ENCODE measurements around the gene ZNF385D. TPM values are rescaled to one million over a fixed set of nuclear protein-coding genes. Genes with fewer than 3 reads are reported as not detected.

Gene ZNF385D
- 1.3 and 1.8 TPM in 2 replicates for polyA plus RNA-seq (2012; rRNA removed)
- polyA plus RNA-seq (2012; cell fraction: cytosol; rRNA removed): 1.2 and 1.4 TPM in 2 replicates
- polyA plus RNA-seq (2012; cell fraction: nucleus; rRNA removed): 0.38 and 0.74 TPM in 2 replicates

GRCh38 chr3:21750831-21751391 is at the start of gene ZNF385D:
TSS of gene ZNF385D (minus strand) at chr3:21751210. CDS start at chr3:21750916, 294 bp downstream.
- WGBS (ENCODE audit: low lambda C conversion rate): under 1% methylated on average over 18 of the region's 31 CpGs
- peak within 1 kb of the TSS; percentile 51 to 67 for H3K4me3 ChIP-seq (ENCODE audit: low read depth in 2 of 2, low read length in 1 of 2)
- DNase-seq: peak; percentile 63
- H3K4me2 ChIP-seq: peak within 1 kb of the TSS; percentile 83
- H4K20me1 ChIP-seq (ENCODE audit: insufficient read depth): no peaks in the 10 kb centered on the region
- H3F3A ChIP-seq (replicated peaks; ENCODE audit: insufficient read depth): no peaks in the 10 kb centered on the region
- peak within 1 kb of the TSS; percentile 27; the same call in 1 of the 2 replicates for H3K9ac ChIP-seq
- peak within 1 kb of the TSS; percentile 77 for H2AFZ ChIP-seq (ENCODE audit: low read depth)
- H3K9me2 ChIP-seq: no peaks in the 10 kb centered on the region
- H3K27me3 ChIP-seq (ENCODE audit: insufficient read depth): no peaks in the 10 kb centered on the region
- H3K79me2 ChIP-seq (ENCODE audit: insufficient read depth): no peaks in the 10 kb centered on the region
- peak within 1 kb of the TSS; percentile 9 to 85; a peak in 3 of 4 replicates for H3K27ac ChIP-seq (ENCODE audit: low read depth in 2 of 2, low read length in 1 of 2)
- no peaks in the 10 kb centered on the region for H3K36me3 ChIP-seq (replicated peaks in 1 of 2; ENCODE audit: control insufficient read depth in 1 of 2, insufficient read depth in 2 of 2, low read length in 1 of 2)
- TF ChIP-seq USF1 (IDR thresholded peaks at IDR 0.05; ENCODE audit: borderline replicate concordance, low read depth) (no peak), RFX5 (IDR thresholded peaks at IDR 0.05; ENCODE audit: low read length) (no peak), MEF2A (IDR thresholded peaks at IDR 0.05; ENCODE audit: borderline replicate concordance, low read depth) (no peak), FOXM1 (IDR thresholded peaks at IDR 0.05; ENCODE audit: low read depth) (no peak), ZBTB33 (IDR thresholded peaks at IDR 0.05; ENCODE audit: borderline replicate concordance, low read depth) (no peak), MXI1 (IDR thresholded peaks at IDR 0.05; ENCODE audit: low read depth, low read length) (peak; percentile 51; the same call in 1 of the 2 replicates), RAD21 (IDR thresholded peaks at IDR 0.05; ENCODE audit: low read length) (no peak), CHD2 (IDR thresholded peaks at IDR 0.05; ENCODE audit: low read length, partially characterized antibody) (no peak), RCOR1 (IDR thresholded peaks at IDR 0.05; ENCODE audit: low read length) (no peak; the same call in 1 of the 2 replicates), FOXJ3 (CRISPR knock-in tag; IDR thresholded peaks at IDR 0.05) (no peak), POLR2AphosphoS5 (IDR thresholded peaks at IDR 0.05; ENCODE audit: low read depth, low read length) (0 out of 2 replicates have a peak, but pooled peaks have one; percentile 14), SIN3A (IDR thresholded peaks at IDR 0.05; ENCODE audit: borderline replicate concordance, low read depth, low read length) (0 out of 2 replicates have a peak, but pooled peaks have one; percentile 33)
- TF ChIP-seq, protein P1, sequence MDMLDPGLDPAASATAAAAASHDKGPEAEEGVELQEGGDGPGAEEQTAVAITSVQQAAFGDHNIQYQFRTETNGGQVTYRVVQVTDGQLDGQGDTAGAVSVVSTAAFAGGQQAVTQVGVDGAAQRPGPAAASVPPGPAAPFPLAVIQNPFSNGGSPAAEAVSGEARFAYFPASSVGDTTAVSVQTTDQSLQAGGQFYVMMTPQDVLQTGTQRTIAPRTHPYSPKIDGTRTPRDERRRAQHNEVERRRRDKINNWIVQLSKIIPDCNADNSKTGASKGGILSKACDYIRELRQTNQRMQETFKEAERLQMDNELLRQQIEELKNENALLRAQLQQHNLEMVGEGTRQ (IDR thresholded peaks at IDR 0.05; ENCODE audit: borderline replicate concordance, low read depth, low read length): no peak
- TF ChIP-seq, protein P2, sequence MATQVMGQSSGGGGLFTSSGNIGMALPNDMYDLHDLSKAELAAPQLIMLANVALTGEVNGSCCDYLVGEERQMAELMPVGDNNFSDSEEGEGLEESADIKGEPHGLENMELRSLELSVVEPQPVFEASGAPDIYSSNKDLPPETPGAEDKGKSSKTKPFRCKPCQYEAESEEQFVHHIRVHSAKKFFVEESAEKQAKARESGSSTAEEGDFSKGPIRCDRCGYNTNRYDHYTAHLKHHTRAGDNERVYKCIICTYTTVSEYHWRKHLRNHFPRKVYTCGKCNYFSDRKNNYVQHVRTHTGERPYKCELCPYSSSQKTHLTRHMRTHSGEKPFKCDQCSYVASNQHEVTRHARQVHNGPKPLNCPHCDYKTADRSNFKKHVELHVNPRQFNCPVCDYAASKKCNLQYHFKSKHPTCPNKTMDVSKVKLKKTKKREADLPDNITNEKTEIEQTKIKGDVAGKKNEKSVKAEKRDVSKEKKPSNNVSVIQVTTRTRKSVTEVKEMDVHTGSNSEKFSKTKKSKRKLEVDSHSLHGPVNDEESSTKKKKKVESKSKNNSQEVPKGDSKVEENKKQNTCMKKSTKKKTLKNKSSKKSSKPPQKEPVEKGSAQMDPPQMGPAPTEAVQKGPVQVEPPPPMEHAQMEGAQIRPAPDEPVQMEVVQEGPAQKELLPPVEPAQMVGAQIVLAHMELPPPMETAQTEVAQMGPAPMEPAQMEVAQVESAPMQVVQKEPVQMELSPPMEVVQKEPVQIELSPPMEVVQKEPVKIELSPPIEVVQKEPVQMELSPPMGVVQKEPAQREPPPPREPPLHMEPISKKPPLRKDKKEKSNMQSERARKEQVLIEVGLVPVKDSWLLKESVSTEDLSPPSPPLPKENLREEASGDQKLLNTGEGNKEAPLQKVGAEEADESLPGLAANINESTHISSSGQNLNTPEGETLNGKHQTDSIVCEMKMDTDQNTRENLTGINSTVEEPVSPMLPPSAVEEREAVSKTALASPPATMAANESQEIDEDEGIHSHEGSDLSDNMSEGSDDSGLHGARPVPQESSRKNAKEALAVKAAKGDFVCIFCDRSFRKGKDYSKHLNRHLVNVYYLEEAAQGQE (IDR thresholded peaks at IDR 0.05; ENCODE audit: low read depth, low read length): 0 out of 2 replicates have a peak, but pooled peaks have one; percentile 24
- TF ChIP-seq, protein P3, sequence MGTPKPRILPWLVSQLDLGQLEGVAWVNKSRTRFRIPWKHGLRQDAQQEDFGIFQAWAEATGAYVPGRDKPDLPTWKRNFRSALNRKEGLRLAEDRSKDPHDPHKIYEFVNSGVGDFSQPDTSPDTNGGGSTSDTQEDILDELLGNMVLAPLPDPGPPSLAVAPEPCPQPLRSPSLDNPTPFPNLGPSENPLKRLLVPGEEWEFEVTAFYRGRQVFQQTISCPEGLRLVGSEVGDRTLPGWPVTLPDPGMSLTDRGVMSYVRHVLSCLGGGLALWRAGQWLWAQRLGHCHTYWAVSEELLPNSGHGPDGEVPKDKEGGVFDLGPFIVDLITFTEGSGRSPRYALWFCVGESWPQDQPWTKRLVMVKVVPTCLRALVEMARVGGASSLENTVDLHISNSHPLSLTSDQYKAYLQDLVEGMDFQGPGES (IDR thresholded peaks at IDR 0.05; ENCODE audit: low read depth, low read length): no peak
- ChIA-PET CTCF (interaction anchor here (0.6 to 6.7 kb wide), 6 partner anchors 11 to 790 kb away, joined by 3 to 117 read pairs (median 3); no protein-coding TSS in a partner anchor), POLR2A (no interaction called here)
- no peaks in the 10 kb centered on the region for H3K9me3 ChIP-seq
- H3K4me1 ChIP-seq (ENCODE audit: control insufficient read depth in 1 of 2, insufficient read depth in 2 of 2, low read depth in 1 of 2, low read length in 1 of 2): peaks cover 0 to 17% of the 10 kb centered on the region in 2 experiments; a peak in 2 of 4 replicates

Data from SK-N-SH (cell line).